ENCODE results near the gene MTX2. TPM values are rescaled to one million over a fixed set of nuclear protein-coding genes. Genes with fewer than 3 reads are reported as not detected.

The MTX2 gene
- total RNA-seq, 1 experiment from 2014 or later, result 28.7 TPM

- intact Hi-C loops (cut with micrococcal nuclease; ENCODE audit: unreplicated experiment) (no loop called here), in situ Hi-C loops (cut with HindIII; ENCODE audit: low pct_unique_long_range_greater_than_20kb, low sequenced_read_pairs) (no loop called here)
- ChIA-PET POLR2A (no interaction called here), CTCF (no interaction called here)
- H3K27ac ChIP-seq (ENCODE audit: low read length), result no peak overlapping the region
- H3K4me1 ChIP-seq (ENCODE audit: control insufficient read depth, insufficient read depth, low read length), result no peaks in the 10 kb centered on the region
- no peaks in the 10 kb centered on the region for H3K27me3 ChIP-seq (ENCODE audit: control insufficient read depth, insufficient read depth, low read length)
- ATAC-seq (no peak), DNase-seq (ENCODE audit: low read depth, low spot score) (no peak)
- H3K4me3 ChIP-seq (ENCODE audit: low read depth in 2 of 2, low read length in 2 of 2), result no peak overlapping the region
- BruUV-seq (replicated peaks), result no TSS peak
- no peaks in the 10 kb centered on the region; the same call in 1 of the 2 replicates for H3K36me3 ChIP-seq (ENCODE audit: control insufficient read depth, insufficient read depth, low read length)
- no peak for TF ChIP-seq SIN3A (IDR thresholded peaks at IDR 0.05; ENCODE audit: borderline replicate concordance, insufficient read depth, low read depth, low read length)
- H3K9me3 ChIP-seq (ENCODE audit: control insufficient read depth, insufficient read depth, low read depth, low read length), result peaks cover 6% of the 10 kb centered on the region; the same call in 1 of the 2 replicates
These were observed 114.7 kb downstream of the MTX2 start for GRCh38 chr2:176383836-176384442.

DNA sequence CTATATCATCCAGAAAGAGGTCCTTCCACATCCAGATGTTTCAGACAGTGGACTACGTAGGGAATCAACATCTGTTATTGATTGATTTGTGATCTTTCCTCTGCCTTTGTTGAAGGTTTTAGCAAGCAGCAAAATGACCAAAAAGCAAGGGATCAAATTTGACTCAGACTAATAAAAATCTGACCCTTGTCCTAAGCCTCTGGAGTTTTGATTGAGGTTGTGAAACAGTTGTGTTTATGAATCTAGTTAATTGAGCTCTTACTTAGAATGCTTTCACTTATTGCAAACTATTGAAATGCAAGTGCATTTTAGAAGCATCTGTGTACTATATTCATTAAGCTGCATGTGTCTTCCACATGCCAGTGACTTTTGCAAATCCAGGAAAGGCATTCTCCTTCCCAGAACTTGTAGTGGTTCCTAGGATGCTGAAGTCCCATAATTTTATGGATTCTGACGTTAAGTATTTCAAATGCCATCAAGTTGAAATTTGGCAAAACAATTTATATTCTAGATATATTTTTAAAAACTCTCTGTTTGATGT lies 116.0 kb downstream of the MTX2 start:
- Histone ChIP-seq H3K27me3 (ENCODE audit: control insufficient read depth, insufficient read depth, low read length) (no peaks in the 10 kb centered on the region), H3K4me1 (ENCODE audit: control insufficient read depth, insufficient read depth, low read length) (no peaks in the 10 kb centered on the region), H3K9me3 (ENCODE audit: control insufficient read depth, insufficient read depth, low read depth, low read length) (no peaks in the 10 kb centered on the region), H3K36me3 (ENCODE audit: control insufficient read depth, insufficient read depth, low read length) (no peaks in the 10 kb centered on the region; the same call in 1 of the 2 replicates), H3K27ac (ENCODE audit: low read length) (no peak overlapping the region), H3K4me3 (ENCODE audit: low read depth in 2 of 2, low read length in 2 of 2) (no peak overlapping the region)
- BruUV-seq (replicated peaks), result no TSS peak
- no peak for ATAC-seq
- no peak for DNase-seq (ENCODE audit: low read depth, low spot score)
- POLR2A ChIA-PET, result no interaction called here
- CTCF ChIA-PET, result no interaction called here
- in situ Hi-C loops (cut with HindIII; ENCODE audit: low pct_unique_long_range_greater_than_20kb, low sequenced_read_pairs) (no loop called here), intact Hi-C loops (cut with micrococcal nuclease; ENCODE audit: unreplicated experiment) (no loop called here)
- TF ChIP-seq, protein P1, sequence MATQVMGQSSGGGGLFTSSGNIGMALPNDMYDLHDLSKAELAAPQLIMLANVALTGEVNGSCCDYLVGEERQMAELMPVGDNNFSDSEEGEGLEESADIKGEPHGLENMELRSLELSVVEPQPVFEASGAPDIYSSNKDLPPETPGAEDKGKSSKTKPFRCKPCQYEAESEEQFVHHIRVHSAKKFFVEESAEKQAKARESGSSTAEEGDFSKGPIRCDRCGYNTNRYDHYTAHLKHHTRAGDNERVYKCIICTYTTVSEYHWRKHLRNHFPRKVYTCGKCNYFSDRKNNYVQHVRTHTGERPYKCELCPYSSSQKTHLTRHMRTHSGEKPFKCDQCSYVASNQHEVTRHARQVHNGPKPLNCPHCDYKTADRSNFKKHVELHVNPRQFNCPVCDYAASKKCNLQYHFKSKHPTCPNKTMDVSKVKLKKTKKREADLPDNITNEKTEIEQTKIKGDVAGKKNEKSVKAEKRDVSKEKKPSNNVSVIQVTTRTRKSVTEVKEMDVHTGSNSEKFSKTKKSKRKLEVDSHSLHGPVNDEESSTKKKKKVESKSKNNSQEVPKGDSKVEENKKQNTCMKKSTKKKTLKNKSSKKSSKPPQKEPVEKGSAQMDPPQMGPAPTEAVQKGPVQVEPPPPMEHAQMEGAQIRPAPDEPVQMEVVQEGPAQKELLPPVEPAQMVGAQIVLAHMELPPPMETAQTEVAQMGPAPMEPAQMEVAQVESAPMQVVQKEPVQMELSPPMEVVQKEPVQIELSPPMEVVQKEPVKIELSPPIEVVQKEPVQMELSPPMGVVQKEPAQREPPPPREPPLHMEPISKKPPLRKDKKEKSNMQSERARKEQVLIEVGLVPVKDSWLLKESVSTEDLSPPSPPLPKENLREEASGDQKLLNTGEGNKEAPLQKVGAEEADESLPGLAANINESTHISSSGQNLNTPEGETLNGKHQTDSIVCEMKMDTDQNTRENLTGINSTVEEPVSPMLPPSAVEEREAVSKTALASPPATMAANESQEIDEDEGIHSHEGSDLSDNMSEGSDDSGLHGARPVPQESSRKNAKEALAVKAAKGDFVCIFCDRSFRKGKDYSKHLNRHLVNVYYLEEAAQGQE (IDR thresholded peaks at IDR 0.05; ENCODE audit: insufficient read depth in 1 of 2, low read depth in 2 of 2, low read length in 1 of 2), result no peak
- no peak for TF ChIP-seq SIN3A (IDR thresholded peaks at IDR 0.05; ENCODE audit: borderline replicate concordance, insufficient read depth, low read depth, low read length)
- TF ChIP-seq TCF7L2 (IDR thresholded peaks at IDR 0.05; ENCODE audit: low read depth, low read length), result no peak
- no peak for TF ChIP-seq POLR2AphosphoS5 (IDR thresholded peaks at IDR 0.05; ENCODE audit: low read depth, low read length)
- TF ChIP-seq, protein P2, sequence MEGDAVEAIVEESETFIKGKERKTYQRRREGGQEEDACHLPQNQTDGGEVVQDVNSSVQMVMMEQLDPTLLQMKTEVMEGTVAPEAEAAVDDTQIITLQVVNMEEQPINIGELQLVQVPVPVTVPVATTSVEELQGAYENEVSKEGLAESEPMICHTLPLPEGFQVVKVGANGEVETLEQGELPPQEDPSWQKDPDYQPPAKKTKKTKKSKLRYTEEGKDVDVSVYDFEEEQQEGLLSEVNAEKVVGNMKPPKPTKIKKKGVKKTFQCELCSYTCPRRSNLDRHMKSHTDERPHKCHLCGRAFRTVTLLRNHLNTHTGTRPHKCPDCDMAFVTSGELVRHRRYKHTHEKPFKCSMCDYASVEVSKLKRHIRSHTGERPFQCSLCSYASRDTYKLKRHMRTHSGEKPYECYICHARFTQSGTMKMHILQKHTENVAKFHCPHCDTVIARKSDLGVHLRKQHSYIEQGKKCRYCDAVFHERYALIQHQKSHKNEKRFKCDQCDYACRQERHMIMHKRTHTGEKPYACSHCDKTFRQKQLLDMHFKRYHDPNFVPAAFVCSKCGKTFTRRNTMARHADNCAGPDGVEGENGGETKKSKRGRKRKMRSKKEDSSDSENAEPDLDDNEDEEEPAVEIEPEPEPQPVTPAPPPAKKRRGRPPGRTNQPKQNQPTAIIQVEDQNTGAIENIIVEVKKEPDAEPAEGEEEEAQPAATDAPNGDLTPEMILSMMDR (IDR thresholded peaks at IDR 0.05), result no peak

DNA sequence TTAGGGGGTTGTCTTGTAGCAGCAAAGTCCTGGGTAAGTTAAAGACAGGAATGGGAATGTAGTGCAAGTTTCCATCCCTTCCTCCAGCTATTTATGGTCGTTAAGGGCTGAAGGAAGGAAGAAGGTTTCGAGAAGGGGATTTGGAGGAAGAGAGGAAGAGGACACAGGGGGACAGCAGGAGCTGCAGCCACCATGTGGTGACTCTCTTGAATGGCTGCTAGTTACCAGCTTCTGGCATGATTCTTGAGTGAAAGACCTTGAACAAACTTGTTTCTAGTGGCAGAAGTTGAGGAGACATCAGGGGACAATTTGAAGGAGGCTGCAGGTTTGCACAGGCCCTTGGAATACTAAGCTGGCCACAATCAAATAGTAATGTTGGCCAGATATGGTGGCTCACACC lies 116.6 kb downstream of the MTX2 start:
- intact Hi-C loops (cut with micrococcal nuclease; ENCODE audit: unreplicated experiment) (no loop called here), in situ Hi-C loops (cut with HindIII; ENCODE audit: low pct_unique_long_range_greater_than_20kb, low sequenced_read_pairs) (no loop called here)
- Histone ChIP-seq H3K27ac (ENCODE audit: low read length) (no peak overlapping the region), H3K9me3 (ENCODE audit: control insufficient read depth, insufficient read depth, low read depth, low read length) (no peaks in the 10 kb centered on the region), H3K4me1 (ENCODE audit: control insufficient read depth, insufficient read depth, low read length) (no peaks in the 10 kb centered on the region), H3K27me3 (ENCODE audit: control insufficient read depth, insufficient read depth, low read length) (no peaks in the 10 kb centered on the region), H3K36me3 (ENCODE audit: control insufficient read depth, insufficient read depth, low read length) (no peaks in the 10 kb centered on the region), H3K4me3 (ENCODE audit: low read depth in 2 of 2, low read length in 2 of 2) (no peak overlapping the region)
- ChIA-PET POLR2A (no interaction called here), CTCF (interaction anchor here (0.5 kb wide), 1 partner anchor 266 kb away, joined by 4 read pairs; no protein-coding TSS in a partner anchor)
- no peak for ATAC-seq
- no peak for TF ChIP-seq SIN3A (IDR thresholded peaks at IDR 0.05; ENCODE audit: borderline replicate concordance, insufficient read depth, low read depth, low read length)
- TF ChIP-seq, protein P2 (IDR thresholded peaks at IDR 0.05), result no peak
- TF ChIP-seq, protein P1 (IDR thresholded peaks at IDR 0.05; ENCODE audit: insufficient read depth in 1 of 2, low read depth in 2 of 2, low read length in 1 of 2), result no peak
- no peak for TF ChIP-seq TCF7L2 (IDR thresholded peaks at IDR 0.05; ENCODE audit: low read depth, low read length)
- TF ChIP-seq POLR2AphosphoS5 (IDR thresholded peaks at IDR 0.05; ENCODE audit: low read depth, low read length), result no peak
- BruUV-seq (replicated peaks), result no TSS peak
- no peak for DNase-seq (ENCODE audit: low read depth, low spot score)

All from Panc1 (cell line).